ENCODE results near the gene DEAF1.

GRCh38 chr11:733072-733471 is 38.0 kb upstream of the DEAF1 start:
- no peak for TF ChIP-seq EZH2 (IDR thresholded peaks at IDR 0.05; ENCODE audit: borderline replicate concordance, low read length)
- no peak for TF ChIP-seq CTCF (conservative IDR thresholded peaks at IDR 0.05 in 1 of 2, IDR thresholded peaks at IDR 0.05 in 1 of 2; ENCODE audit: extremely low read depth in 1 of 2, insufficient read depth in 1 of 2, low read depth in 1 of 2, low read length in 2 of 2)
